HPDE6-E6E7 (cell line): ENCODE results near the gene B3GNT7.

Source experiments
- DNase-seq: peaks from one replicate; pipeline ENCODE4 v3.0.0; 2011; ENCODE audit warnings: missing footprints; ENCODE audit errors: extremely low spot score

The B3GNT7 gene

GRCh38 chr2:231384109-231384435, 11.4 kb upstream of the B3GNT7 start:
- DNase-seq: no peak

DNA sequence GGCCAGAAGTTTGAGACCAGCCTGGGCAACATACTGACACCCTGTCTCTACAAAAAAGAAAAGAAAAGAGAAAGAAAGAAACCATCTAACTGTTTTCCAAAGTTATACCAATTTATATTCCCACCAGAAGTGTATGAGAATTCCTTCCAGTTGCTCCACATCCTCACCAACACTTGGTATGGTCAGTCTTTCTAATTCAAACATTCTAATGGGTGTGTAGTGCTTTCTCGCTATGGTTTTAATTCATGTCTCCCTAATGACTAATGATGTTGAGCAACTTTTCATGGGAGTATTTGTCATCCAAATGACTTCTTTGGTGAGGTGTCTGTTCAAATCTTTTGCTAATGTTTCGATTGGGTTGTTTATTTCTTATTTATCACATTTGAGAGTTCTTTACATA, 10.5 kb upstream of the B3GNT7 start:
- DNase-seq: no peak

DNA sequence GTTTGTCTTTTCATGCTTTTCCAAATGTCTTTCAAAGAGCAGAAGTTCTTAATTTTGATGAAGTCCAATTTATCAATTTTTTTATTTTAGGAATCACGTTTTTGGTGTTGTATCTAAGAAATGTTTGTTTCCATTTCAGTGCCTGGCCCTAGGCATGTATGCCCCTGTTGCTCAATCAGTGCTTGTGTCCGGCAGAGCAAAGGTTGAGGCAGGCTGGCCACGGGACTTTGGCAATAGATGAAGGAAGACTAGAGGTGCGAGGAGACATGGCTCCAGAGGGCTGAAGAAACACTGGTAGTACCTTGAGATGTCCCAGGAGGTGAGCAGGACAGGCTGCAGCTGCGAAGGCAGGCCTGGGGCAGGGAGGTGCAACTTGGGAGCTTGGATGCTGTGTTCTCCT, 10.1 kb upstream of the B3GNT7 start:
- DNase-seq: no peak

DNA sequence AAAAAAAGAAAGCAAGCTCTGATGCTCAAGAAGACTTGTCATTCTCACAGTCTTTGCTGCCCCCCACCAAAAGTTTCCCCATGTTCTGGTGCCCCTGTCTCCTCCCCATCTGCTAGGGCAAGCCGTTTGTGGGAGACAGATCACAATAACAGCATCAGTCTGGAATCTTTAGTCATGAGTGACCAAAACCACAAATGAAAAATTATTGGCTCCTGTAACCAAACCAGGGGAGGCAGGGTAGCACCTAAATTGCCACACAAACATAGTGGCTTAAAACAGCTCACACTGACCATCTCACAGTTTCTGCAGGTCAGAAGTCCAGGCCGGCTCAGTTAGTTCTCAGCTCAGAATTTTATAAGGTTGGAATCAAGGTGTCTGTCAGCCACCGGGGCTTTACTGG, 9.1 kb upstream of the B3GNT7 start:
- DNase-seq: no peak

DNA sequence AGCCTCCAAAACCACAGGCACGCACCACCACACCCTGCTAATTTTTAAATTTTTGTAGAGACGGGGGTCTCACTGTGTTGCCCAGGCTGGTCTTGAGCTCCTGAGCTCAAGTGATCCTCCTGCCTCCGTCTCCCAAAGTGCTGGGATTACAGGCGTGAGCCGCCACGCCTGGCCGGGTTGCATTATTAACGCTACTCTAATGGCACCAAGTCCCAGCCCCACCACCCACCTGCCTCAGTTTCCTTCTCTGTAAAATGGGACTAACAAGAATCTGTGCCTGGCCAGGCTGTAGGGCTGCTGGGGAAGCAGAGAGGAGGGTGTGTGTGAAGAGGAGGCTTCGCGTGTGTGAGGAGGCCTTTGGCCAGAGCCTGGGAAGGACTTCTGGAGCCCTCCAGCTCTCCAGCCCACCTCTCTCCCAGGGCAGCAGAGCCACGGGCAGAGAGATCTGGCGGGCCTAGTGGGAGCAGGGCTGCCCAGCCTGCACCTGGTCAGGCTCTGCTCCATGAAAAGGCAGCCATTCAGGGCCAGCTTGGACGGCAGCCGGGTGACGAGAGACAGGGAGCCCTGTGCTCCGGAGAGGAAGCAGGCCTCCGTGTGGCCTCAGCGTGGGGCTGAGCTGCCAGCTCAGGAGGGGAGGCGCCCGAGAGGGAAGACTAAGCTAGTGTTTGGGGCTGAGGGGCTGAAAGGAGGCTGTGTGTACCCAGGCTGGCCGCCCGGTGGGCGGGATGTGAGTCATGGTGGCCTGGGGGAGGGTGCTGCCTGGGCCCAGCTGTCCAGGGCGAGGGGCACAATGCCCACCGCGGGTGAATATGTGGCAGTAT, 7.4 kb upstream of the B3GNT7 start:
- DNase-seq: no peak

DNA sequence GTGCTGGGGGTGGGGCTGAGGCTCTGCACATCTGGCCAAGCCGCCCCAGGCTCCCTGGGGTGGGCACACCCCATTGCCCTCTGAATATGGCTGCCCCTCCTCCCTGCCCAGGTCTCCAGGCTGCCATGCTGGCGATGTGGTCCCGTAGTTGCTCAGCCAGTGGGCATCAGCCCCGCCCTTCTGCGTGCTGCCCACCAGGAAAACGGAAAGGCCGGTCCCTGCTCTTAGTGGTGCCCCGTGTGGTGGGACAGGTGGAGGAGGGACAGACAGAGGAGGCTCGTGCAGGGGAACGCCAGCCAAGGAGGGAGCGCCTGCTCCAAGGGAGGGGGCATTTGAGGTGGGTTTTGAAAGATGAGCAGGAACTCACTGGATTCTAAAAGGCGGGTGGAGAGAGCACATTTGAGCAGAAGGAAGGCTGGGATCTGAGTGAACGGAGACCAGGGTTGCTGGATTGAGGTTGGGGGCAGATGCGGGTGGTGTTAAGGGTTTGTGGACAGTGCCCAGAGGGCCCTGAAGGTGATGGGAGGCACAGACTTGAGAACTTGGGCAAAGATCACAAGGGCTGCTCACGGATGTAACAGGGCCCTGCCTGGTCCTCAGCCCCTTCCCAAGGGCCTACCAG, 6.7 kb upstream of the B3GNT7 start:
- DNase-seq: no peak

- no peak for DNase-seq
These were observed 4.8 kb upstream of the B3GNT7 start for GRCh38 chr2:231390667-231391066.

DNA sequence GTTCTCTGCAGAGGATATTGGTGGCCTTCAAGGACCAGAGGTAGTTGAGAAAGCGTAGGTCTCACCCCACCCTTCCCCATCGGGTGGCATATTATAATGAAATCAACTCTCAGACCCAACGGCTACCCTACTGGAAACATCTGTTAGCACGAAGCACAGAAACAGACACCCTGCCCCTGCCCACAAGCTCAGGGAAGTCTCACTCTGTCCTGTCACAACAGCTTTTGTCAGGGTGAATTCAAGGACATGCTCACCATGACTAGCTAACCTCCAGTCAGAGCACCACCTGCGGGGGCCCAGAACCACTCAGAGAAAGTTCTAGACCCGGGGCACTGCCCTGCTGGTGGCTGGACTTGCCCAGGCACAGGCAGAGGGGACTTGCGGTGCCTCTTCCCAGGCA, 3.5 kb upstream of the B3GNT7 start:
- DNase-seq: no peak

DNA sequence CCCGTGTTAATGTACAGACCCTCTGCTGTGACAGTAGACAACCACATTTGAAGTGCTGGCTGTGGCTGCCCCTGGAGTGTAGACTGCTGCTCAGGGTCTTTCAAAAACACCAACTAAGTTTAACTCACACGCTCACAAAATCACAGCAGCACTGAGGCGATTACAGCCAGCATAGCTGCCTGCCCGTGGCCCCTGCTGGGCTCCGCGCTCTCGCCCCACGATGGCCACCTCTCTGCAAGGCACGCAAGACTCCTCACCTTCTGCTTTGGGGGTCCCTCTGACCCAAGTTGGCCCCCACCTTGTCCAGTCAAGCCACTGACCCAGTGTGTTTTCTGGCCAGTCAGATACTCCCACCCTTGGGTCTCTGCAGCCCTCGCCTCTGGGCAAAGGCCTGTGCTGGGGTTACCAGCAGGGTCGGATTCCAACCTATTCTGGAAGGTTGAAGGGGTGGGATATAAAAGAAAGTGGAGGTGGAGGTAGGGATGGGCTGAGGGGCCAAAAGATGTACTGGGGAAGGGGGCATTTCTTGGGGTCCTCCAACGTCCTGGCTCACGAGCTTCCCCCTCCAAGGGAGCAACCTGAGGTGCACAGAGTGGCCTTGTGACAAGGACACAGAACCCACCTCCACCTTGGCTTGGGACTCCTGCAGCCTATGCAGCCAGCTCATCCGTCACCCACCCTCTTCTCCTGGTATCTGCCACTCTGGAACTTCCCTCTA, 2.9 kb upstream of the B3GNT7 start:
- DNase-seq: no peak

GRCh38 chr2:231393149-231394131, 2.1 kb upstream of the B3GNT7 start:
- DNase-seq: no peak

GRCh38 chr2:231394211-231395141, 1.0 kb upstream of the B3GNT7 start:
- DNase-seq: no peak

DNA sequence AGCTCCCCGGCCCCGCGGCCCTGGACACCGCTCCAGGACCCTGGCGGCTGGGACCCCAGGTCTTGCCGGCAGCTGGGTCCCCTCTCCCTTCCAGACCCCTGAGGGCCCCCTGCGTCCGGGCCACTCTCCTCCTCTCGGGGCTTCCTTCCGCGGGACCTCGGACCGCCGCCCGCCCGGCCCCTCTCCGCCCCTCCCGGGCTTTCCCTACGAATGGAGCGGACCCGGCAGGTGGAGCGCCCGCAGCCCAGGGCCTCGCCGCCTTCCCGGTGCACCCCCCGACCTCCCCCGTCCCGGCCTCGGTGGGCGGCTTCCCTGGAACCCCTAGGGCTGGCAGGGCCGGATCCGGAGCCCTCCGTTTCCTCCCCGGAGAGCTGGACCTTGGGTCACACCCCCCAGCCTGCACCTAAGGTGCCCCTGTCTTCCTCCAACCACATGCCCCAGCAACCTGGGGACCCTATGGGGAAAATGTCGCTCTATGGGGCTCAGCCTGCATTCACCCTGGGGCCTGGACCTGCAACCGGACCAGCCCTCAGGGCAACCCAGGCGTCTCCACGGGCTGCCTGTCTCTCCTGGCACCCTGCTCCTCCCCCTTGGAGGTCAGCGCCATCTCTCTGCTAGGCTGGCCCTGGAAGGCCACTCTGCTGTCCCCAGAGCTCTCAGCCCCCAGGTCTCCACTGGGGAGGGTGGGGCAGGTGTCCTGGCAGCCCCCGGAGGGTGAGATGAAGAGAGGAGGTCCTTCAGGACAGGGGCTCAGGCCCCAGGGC, 730 bp downstream of the B3GNT7 start:
- DNase-seq: no peak

GRCh38 chr2:231397011-231397927, 1.8 kb downstream of the B3GNT7 start:
- DNase-seq: peak; percentile 66

DNA sequence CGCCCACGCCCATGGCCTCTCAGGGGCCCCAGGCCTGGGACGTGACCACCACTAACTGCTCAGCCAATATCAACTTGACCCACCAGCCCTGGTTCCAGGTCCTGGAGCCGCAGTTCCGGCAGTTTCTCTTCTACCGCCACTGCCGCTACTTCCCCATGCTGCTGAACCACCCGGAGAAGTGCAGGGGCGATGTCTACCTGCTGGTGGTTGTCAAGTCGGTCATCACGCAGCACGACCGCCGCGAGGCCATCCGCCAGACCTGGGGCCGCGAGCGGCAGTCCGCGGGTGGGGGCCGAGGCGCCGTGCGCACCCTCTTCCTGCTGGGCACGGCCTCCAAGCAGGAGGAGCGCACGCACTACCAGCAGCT, 2.4 kb downstream of the B3GNT7 start:
- DNase-seq: no peak

- no peak for DNase-seq
These were observed 3.1 kb downstream of the B3GNT7 start for GRCh38 chr2:231398585-231398984.

DNA sequence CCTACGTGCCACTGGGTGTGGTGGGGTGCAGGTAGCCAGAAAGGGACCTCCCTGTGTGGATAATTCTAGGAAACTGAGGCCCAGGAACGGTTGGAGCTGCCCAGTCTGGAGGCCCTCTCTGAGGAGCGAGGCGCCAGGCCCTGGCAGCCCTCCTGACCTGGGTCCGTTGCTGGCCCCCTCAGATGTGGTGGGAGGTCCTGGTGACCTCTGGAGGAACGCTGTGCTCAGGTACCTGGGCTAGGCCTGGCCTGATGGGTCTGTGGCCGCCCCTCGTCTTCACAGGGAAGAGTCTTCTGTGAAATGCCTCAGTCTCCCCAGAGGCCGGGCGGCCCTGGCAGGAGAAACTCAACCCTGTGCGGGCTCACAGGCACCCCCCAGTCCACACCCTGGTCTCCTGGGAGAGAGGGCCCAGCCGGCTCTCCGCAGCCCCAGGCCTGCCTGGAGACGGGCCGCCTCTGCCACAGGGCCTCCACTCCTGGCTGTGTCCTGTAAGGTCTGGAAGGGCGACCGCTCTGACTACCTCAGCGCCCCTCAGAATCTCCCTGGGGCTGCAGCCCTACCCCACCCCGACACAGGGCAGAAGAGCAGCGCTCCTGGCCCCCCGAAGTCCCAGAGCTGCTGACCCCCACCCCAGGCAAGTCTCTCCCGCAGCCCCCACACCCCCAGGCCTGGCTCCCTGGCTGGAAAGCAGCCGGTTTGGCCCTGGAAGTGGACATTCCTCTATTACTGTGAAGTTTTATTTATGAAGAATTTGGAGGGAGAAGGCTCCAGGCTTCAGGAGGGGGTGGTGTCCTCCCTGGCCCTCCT, 3.7 kb downstream of the B3GNT7 start:
- DNase-seq: no peak

DNA sequence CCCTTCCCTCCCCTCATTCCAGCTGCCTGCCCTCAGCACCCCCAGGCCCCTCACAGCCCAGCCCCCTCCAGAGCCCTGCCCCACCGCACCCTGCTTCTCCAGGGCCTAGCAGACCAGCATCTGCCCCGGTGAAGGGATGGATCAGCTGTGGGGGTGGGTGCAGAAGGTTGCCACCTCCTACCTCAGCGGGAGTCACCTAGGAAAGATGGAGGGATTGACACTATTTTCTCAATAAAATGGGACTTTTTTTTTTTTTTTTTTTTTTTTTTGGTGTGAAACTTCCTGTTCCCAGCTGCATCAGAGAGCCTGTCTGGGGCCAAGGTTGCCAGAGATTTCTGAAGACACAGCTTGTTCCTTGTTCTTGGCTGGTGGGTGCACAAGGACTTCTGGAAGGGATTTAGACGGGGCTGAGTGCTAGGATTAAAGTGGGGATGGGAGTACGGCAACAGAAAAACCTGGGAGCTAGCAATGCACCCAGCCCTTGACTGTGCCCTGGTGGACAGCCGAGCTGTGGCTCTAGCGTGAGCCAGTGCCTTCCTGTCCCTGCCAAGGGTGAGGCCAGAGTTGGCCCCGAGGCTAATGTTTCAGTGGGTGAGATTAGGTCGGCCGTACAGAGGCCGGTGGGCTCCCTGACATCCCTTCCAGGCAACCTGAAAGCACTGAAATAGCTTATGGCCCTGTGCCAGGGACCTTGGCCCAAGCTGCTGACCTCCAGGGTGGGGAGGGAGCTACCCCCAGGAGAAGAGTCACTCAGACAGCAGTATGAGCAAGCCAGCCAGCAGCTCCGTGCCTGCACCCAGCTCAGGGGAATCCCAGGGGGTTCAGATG, 4.6 kb downstream of the B3GNT7 start:
- peak; percentile 54 for DNase-seq
